BE2C (cell line): ENCODE measurements around the gene RAB28.

Experiments used
- DNase-seq: peaks from one replicate; pipeline ENCODE4 v3.0.0-alpha.2; 2020
- H3K27me3 ChIP-seq: fragments of 250-450 bp; sonication (Bioruptor Pico); 2 replicates; pipeline ENCODE4 v1.5.1; 2020; ENCODE audit warnings: mild to moderate bottlenecking
- H3K36me3 ChIP-seq: fragments of 250-450 bp; sonication (Bioruptor Pico); 2 replicates; pipeline ENCODE4 v1.5.1; 2020; ENCODE audit warnings: mild to moderate bottlenecking
- H3K4me1 ChIP-seq: fragments of 250-450 bp; sonication (Bioruptor Pico); 2 replicates; pipeline ENCODE4 v1.5.1; 2020
- H3K4me3 ChIP-seq: 2 replicates; pipeline ENCODE4 v1.5.1; 2011; ENCODE audit warnings: low read depth, low read length
- H3K9me3 ChIP-seq: fragments of 250-450 bp; sonication (Bioruptor Pico); 2 replicates; pipeline ENCODE4 v1.5.1; 2020
- TF ChIP-seq, protein P1 (sequence below): IDR thresholded peaks from 2 replicates; pipeline ENCODE4 v1.5.1; 2012; ENCODE audit warnings: mild to moderate bottlenecking, low read depth, low read length

RAB28 gene

DNA sequence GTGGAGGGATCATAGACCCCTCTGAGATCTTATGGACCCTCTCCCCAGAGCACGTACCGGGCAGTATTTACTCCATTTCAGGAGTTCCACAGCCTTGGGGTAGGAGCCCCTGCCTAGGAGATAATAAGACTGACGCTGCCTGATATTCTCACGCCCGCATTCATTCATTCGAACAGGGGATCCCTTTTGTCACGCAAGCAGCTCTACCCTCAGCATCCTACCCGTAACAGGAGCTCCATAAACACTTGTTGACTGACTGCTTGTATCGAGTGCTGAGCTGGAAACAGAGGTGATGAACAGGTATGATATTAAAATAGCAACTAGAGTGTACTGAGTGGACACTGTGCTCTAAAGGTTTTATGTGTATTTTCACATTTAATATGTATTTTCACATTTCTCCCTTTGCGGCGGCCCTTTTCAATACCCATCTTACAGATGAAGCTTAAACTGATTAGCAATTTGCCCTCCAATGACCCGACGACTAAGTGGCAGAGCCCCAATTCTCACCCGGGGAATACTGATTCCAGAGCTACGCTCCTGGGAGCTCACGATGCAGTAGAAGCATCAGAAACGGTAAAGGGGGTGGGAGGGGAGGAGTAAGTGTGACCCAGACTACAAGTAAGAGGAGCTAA lies 888 bp downstream of the RAB28 start:
- Histone ChIP-seq H3K36me3 (no peaks in the 10 kb centered on the region), H3K9me3 (no peaks in the 10 kb centered on the region), H3K27me3 (no peaks in the 10 kb centered on the region), H3K4me1 (no peaks in the 10 kb centered on the region), H3K4me3 (peak overlapping the region; percentile 88)
- peak; percentile 9 for DNase-seq
- TF ChIP-seq, protein P1, sequence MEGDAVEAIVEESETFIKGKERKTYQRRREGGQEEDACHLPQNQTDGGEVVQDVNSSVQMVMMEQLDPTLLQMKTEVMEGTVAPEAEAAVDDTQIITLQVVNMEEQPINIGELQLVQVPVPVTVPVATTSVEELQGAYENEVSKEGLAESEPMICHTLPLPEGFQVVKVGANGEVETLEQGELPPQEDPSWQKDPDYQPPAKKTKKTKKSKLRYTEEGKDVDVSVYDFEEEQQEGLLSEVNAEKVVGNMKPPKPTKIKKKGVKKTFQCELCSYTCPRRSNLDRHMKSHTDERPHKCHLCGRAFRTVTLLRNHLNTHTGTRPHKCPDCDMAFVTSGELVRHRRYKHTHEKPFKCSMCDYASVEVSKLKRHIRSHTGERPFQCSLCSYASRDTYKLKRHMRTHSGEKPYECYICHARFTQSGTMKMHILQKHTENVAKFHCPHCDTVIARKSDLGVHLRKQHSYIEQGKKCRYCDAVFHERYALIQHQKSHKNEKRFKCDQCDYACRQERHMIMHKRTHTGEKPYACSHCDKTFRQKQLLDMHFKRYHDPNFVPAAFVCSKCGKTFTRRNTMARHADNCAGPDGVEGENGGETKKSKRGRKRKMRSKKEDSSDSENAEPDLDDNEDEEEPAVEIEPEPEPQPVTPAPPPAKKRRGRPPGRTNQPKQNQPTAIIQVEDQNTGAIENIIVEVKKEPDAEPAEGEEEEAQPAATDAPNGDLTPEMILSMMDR: no peak

DNA sequence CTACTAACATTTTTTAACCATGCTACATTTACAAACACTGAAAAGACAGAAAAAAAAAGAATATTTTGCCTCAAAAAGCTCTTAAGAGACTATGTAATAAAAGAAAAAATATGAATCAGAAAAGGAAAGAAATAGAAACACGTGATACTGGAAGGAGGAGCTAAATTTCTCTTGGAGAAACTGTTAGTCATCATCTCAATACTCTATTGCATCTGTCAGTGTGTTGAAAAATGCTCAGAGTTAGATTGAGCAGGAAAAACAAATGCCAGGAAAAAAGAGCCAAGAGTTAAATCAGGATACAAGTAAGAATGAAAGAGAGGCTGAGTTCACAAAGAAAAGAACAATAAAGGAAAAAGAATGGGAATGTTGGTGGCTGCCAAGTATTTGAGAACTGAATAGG lies 2.6 kb downstream of the RAB28 start:
- Histone ChIP-seq H3K9me3 (no peaks in the 10 kb centered on the region), H3K4me1 (no peaks in the 10 kb centered on the region), H3K4me3 (no peak overlapping the region), H3K36me3 (no peaks in the 10 kb centered on the region), H3K27me3 (no peaks in the 10 kb centered on the region)
- DNase-seq: no peak
- TF ChIP-seq, protein P1: no peak

DNA sequence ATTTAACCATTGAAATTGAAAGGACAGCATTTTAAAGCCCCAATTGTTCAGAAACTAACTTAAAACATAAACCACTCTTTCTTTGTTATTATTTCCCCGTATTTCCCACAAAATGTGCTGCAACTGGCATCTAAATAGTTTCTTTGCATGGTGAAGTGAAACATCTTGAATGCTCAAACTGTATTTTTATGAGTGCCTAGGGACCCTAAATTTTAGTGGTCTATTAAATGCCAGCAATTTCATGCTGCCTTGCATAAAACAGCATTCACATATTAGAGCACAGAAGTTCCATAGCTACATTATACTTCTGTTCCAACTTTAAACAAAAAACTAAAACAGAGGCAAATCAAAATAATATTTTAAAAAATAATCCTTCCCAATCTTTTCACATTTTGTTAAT lies 5.4 kb downstream of the RAB28 start:
- DNase-seq: no peak
- no peaks in the 10 kb centered on the region for H3K9me3 ChIP-seq
- no peaks in the 10 kb centered on the region for H3K36me3 ChIP-seq
- no peaks in the 10 kb centered on the region for H3K27me3 ChIP-seq
- H3K4me3 ChIP-seq: no peak overlapping the region
- H3K4me1 ChIP-seq: no peaks in the 10 kb centered on the region
- TF ChIP-seq, protein P1: no peak

DNA sequence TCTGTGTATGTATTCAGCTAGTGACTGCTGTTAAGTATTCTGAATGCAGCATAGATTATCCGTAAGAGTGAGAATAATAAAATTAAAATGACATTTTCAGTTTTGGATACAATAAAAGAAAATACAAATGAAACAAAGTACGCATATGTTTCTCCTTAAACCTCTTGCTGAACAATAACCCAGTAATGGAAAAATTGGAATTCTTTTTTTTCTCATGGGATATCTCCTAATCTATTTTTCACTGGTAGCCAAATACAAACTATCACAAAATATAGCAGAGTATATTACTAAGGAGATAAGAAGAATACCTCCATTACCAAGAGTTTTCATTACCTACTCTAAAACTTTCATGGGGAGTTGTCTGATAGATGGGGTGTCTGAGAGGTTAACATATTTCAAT lies 6.0 kb downstream of the RAB28 start:
- no peak overlapping the region for H3K4me3 ChIP-seq
- TF ChIP-seq, protein P1: no peak
- no peaks in the 10 kb centered on the region for H3K27me3 ChIP-seq
- peaks cover 3% of the 10 kb centered on the region; the same call in 1 of the 2 replicates for H3K36me3 ChIP-seq
- DNase-seq: no peak
- H3K4me1 ChIP-seq: no peaks in the 10 kb centered on the region
- H3K9me3 ChIP-seq: no peaks in the 10 kb centered on the region

DNA sequence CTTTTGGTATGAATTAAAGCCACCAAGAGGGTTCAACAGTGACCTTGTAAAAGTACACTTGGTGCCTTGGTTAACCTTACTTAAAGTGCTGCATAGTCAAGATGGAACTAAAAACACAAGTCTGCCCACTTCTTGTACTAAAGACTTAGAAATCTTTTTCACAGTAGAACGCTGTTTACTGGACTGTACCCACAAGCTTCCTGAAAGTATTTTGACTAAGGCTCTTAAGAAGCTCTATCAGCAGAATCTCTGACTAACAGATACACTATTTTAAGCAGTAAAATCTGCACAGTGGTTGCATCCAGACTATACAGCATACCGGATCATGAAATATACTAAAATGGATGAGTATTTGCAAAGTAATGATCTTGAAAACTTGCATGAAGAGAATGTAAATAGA lies 7.2 kb downstream of the RAB28 start:
- H3K9me3 ChIP-seq: no peaks in the 10 kb centered on the region
- no peak overlapping the region for H3K4me3 ChIP-seq
- no peaks in the 10 kb centered on the region for H3K27me3 ChIP-seq
- peaks cover 3% of the 10 kb centered on the region; the same call in 1 of the 2 replicates for H3K36me3 ChIP-seq
- DNase-seq: no peak
- H3K4me1 ChIP-seq: no peaks in the 10 kb centered on the region
- TF ChIP-seq, protein P1: no peak

DNA sequence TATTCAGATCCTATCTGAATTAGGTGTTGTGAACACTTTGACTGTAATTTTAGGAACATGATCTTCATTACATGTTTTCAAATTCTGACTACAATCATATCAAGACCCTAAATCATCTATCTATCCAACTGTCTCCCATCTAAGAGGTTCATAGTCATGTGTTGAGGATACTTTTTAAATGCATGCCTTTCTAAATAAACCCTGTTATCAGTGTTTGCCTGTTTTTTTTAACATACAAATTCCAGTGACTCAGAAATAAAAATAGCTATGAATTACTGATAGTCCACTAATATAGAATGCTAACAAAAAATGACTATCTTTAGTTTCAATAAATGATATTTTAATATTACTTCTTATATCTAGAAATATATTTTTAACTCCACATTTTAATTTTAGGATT lies 8.0 kb downstream of the RAB28 start:
- H3K9me3 ChIP-seq: no peaks in the 10 kb centered on the region

More for the DNA sequence above, 8.0 kb downstream of the RAB28 start:
- Histone ChIP-seq H3K4me3 (no peak overlapping the region), H3K27me3 (no peaks in the 10 kb centered on the region), H3K36me3 (peaks cover 3% of the 10 kb centered on the region; the same call in 1 of the 2 replicates), H3K4me1 (no peaks in the 10 kb centered on the region)
- DNase-seq: no peak
- TF ChIP-seq, protein P1: no peak
